GM18520 (cell line): ENCODE data around the gene SLCO4C1.
A peak's percentile ranks its signal among the peaks of the same experiment; 100 is the strongest.
"Not testable (repeated sequence)": the region's sequence is repeated elsewhere in the genome, so short reads cannot be mapped to it uniquely, and the experiment has no call there.

ENCODE experiments used
- ATAC-seq: cut with Tn5 transposase; IDR thresholded peaks from one replicate; pipeline ENCODE4 v1.9.1; 2021; ENCODE audit not compliant: unreplicated experiment

SLCO4C1 gene

GRCh38 chr5:102296178-102296817 lies at the start of gene SLCO4C1:
Gene SLCO4C1 (minus strand): TSS chr5:102296284. CDS start chr5:102296262, 22 bp downstream.
- ATAC-seq = peak; percentile 95

GRCh38 chr5:102341681-102342288 lies 45.7 kb upstream of the SLCO4C1 start:
- no peak for ATAC-seq

GRCh38 chr5:102324714-102325113 lies 28.6 kb upstream of the SLCO4C1 start:
- no peak for ATAC-seq

GRCh38 chr5:102318801-102319200 lies 22.7 kb upstream of the SLCO4C1 start:
- ATAC-seq = not testable (repeated sequence)

- no peak for ATAC-seq
Observed at GRCh38 chr5:102314328-102314727, 18.2 kb upstream of the SLCO4C1 start.

- ATAC-seq = no peak
Observed at GRCh38 chr5:102313912-102314311, 17.8 kb upstream of the SLCO4C1 start.

- no peak for ATAC-seq
Observed at GRCh38 chr5:102312586-102313370, 16.7 kb upstream of the SLCO4C1 start.

- ATAC-seq = no peak
Observed at GRCh38 chr5:102309586-102309985, 13.5 kb upstream of the SLCO4C1 start.

- ATAC-seq = no peak
Observed at GRCh38 chr5:102307232-102307631, 11.1 kb upstream of the SLCO4C1 start.

- ATAC-seq = no peak
Observed at GRCh38 chr5:102306121-102306520, 10.0 kb upstream of the SLCO4C1 start.

GRCh38 chr5:102295534-102296177 lies 428 bp downstream of the SLCO4C1 start:
- ATAC-seq = no peak

GRCh38 chr5:102294886-102295395 lies 1.1 kb downstream of the SLCO4C1 start:
- ATAC-seq = no peak

GRCh38 chr5:102290004-102290403 lies 6.1 kb downstream of the SLCO4C1 start:
- no peak for ATAC-seq

GRCh38 chr5:102289251-102289899 lies 6.7 kb downstream of the SLCO4C1 start:
- no peak for ATAC-seq

GRCh38 chr5:102288630-102289029 lies 7.5 kb downstream of the SLCO4C1 start:
- no peak for ATAC-seq

GRCh38 chr5:102286476-102286875 lies 9.6 kb downstream of the SLCO4C1 start:
- no peak for ATAC-seq

- ATAC-seq = no peak
Observed at GRCh38 chr5:102283102-102283797, 12.8 kb downstream of the SLCO4C1 start.

- ATAC-seq = no peak
Observed at GRCh38 chr5:102279711-102280110, 16.4 kb downstream of the SLCO4C1 start.

- ATAC-seq = no peak
Observed at GRCh38 chr5:102278231-102278630, 17.9 kb downstream of the SLCO4C1 start.

GRCh38 chr5:102277144-102277543 lies 18.9 kb downstream of the SLCO4C1 start:
- no peak for ATAC-seq
